ENCODE measurements around the gene KCNC4. TPM values are rescaled to one million over a fixed set of nuclear protein-coding genes. Genes with fewer than 3 reads are reported as not detected.

KCNC4 gene
- total and polyA plus RNA-seq, 2 experiments from 2014 or later = 8.9 to 12.1 TPM

GRCh38 chr1:110234691-110235090, 24.6 kb downstream of the KCNC4 start:
- Histone ChIP-seq H3F3A (ENCODE audit: insufficient read depth) (peaks cover 44% of the 10 kb centered on the region), H3K4me1 (ENCODE audit: insufficient read depth) (peaks cover 42% of the 10 kb centered on the region), H3K36me3 (ENCODE audit: low read depth) (peaks cover 7% of the 10 kb centered on the region; the same call in 1 of the 2 replicates), H4K20me1 (ENCODE audit: insufficient read depth) (no peaks in the 10 kb centered on the region), H3K9ac (peak overlapping the region; percentile 73; the same call in 1 of the 2 replicates), H3K27me3 (replicated peaks; ENCODE audit: insufficient read depth) (no peaks in the 10 kb centered on the region), H3K27ac (peak overlapping the region; percentile 94), H3K79me2 (ENCODE audit: insufficient read depth) (peaks cover 5% of the 10 kb centered on the region), H2AFZ (no peak overlapping the region), H3K4me2 (ENCODE audit: unreplicated experiment) (peak overlapping the region; percentile 61), H3K4me3 (no peak overlapping the region), H3K9me3 (ENCODE audit: low read depth) (no peaks in the 10 kb centered on the region), H3K9me2 (ENCODE audit: insufficient read depth) (no peaks in the 10 kb centered on the region)
- WGBS, 2 experiments (ENCODE audit: low coverage in 1 of 2, low lambda C conversion rate in 2 of 2, missing lambda C conversion rate in 2 of 2) = 73 to 76% methylated on average over 5 of the region's 5 CpGs
- TF ChIP-seq EZH2phosphoT487 (IDR thresholded peaks at IDR 0.05; ENCODE audit: insufficient read depth, low read depth) = no peak
- TF ChIP-seq EZH2 (IDR thresholded peaks at IDR 0.05; ENCODE audit: insufficient read depth, poor library complexity, severe bottlenecking) = no peak
- peak; percentile 66 for DNase-seq
- in situ Hi-C loops (cut with MboI) = no loop called here

DNA sequence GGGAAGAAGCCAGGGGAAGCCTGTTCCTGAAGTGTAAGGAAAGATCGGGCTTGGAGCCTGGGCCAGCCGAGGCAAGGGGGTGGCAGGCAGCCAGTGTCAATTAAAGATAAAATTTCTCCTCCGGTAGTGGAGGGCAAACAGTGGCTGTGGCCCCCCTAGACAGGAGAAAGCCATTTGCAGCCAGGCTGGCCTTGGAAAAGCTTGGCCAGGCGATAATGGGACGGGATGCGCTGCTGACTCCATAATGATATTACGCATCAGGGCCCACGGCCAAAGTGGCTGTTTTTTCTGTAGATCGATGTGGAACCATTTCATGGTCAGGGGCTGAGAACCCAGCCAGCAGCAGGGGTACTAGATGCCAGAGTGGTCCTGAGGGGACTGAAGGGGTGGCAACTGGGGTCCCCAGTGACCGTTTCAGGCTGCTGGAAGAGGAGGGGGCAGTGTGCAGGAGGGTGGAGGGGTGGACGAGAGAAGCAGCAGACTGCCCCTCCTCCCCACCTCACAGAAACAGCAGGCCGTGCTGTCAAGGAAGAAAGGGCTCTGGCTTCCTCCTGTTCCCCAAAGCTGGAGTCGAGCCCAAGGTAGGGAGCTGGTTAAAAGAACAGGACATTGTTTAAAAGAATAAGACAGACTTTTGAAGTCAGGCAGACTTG, 25.2 kb downstream of the KCNC4 start:
- H2AFZ ChIP-seq = peak overlapping the region; percentile 64
- H3K36me3 ChIP-seq (ENCODE audit: low read depth) = peaks cover 7% of the 10 kb centered on the region; the same call in 1 of the 2 replicates
- 59 to 62% methylated on average over 13 of the region's 13 CpGs for WGBS, 2 experiments (ENCODE audit: low coverage in 1 of 2, low lambda C conversion rate in 2 of 2, missing lambda C conversion rate in 2 of 2)
- peak overlapping the region; percentile 73 for H3K9ac ChIP-seq
- peaks cover 44% of the 10 kb centered on the region for H3K4me1 ChIP-seq (ENCODE audit: insufficient read depth)
- peaks cover 5% of the 10 kb centered on the region; the same call in 1 of the 2 replicates for H3K79me2 ChIP-seq (ENCODE audit: insufficient read depth)
- H3K9me2 ChIP-seq (ENCODE audit: insufficient read depth) = no peaks in the 10 kb centered on the region
- DNase-seq = no peak
- peaks cover 44% of the 10 kb centered on the region for H3F3A ChIP-seq (ENCODE audit: insufficient read depth)
- H3K27ac ChIP-seq = peak overlapping the region; percentile 94
- H3K27me3 ChIP-seq (replicated peaks; ENCODE audit: insufficient read depth) = no peaks in the 10 kb centered on the region
- 0 out of 2 replicates have a peak overlapping the region, but pooled peaks have one; percentile 1 for H3K4me3 ChIP-seq
- peak overlapping the region; percentile 61 for H3K4me2 ChIP-seq (ENCODE audit: unreplicated experiment)
- TF ChIP-seq EZH2phosphoT487 (IDR thresholded peaks at IDR 0.05; ENCODE audit: insufficient read depth, low read depth) = no peak
- TF ChIP-seq EZH2 (IDR thresholded peaks at IDR 0.05; ENCODE audit: insufficient read depth, poor library complexity, severe bottlenecking) = no peak
- H3K9me3 ChIP-seq (ENCODE audit: low read depth) = no peaks in the 10 kb centered on the region
- in situ Hi-C loops (cut with MboI) = no loop called here
- H4K20me1 ChIP-seq (ENCODE audit: insufficient read depth) = no peaks in the 10 kb centered on the region

- H3K27ac ChIP-seq = peak overlapping the region; percentile 94
Measured at GRCh38 chr1:110235834-110236682, 25.9 kb downstream of the KCNC4 start.

DNA sequence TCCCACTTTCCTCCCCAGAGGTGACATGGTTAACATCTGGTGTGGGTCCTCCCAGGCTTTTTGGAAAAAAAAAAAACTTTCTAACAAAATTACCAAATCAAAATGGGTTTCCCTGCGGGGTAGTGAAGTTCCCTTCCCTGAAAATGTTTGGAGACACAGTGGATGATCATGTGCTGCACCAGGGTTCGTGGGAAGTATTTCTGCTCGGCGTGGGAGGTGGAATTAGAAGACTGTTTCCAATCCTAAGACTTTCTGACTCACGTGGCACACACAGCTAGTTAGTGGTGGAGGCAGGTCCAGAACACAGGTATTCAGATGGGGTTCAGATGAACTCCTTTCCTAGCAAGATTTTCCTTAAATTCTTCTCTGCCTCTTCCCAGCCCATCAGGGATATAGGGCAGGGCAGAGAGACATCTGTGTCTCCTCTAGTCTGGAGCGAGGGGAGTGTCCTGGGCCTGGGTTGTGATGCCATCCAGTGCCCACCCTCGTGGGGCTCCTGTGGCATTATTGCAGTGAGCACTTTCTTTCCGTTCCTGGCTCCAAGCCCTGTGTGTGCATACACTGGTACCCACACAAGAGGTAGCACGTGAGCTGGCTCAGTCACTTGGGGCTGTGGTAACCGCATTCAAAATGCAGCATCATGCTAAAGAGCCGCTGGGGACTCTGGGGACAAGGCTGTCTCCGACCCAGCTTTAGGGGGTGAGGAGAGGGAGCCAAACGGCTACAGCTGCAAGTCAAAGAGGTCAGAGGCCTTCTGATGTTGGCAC, 27.5 kb downstream of the KCNC4 start:
- peaks cover 44% of the 10 kb centered on the region for H3F3A ChIP-seq (ENCODE audit: insufficient read depth)
- H3K9me2 ChIP-seq (ENCODE audit: insufficient read depth) = no peaks in the 10 kb centered on the region
- H3K27me3 ChIP-seq (replicated peaks; ENCODE audit: insufficient read depth) = no peaks in the 10 kb centered on the region
- H3K27ac ChIP-seq = peak overlapping the region; percentile 94; the same call in 1 of the 2 replicates
- in situ Hi-C loops (cut with MboI) = no loop called here
- peak; percentile 52 for DNase-seq
- peaks cover 3% of the 10 kb centered on the region; the same call in 1 of the 2 replicates for H3K79me2 ChIP-seq (ENCODE audit: insufficient read depth)
- no peak overlapping the region for H3K4me3 ChIP-seq
- peak overlapping the region; percentile 61 for H3K4me2 ChIP-seq (ENCODE audit: unreplicated experiment)
- peaks cover 2% of the 10 kb centered on the region; the same call in 1 of the 2 replicates for H3K36me3 ChIP-seq (ENCODE audit: low read depth)
- no peak overlapping the region for H3K9ac ChIP-seq
- TF ChIP-seq EZH2phosphoT487 (IDR thresholded peaks at IDR 0.05; ENCODE audit: insufficient read depth, low read depth) (no peak), EZH2 (IDR thresholded peaks at IDR 0.05; ENCODE audit: insufficient read depth, poor library complexity, severe bottlenecking) (no peak)
- H2AFZ ChIP-seq = no peak overlapping the region
- no peaks in the 10 kb centered on the region for H3K9me3 ChIP-seq (ENCODE audit: low read depth)
- H3K4me1 ChIP-seq (ENCODE audit: insufficient read depth) = peaks cover 44% of the 10 kb centered on the region
- WGBS, 2 experiments (ENCODE audit: low coverage in 1 of 2, low lambda C conversion rate in 2 of 2, missing lambda C conversion rate in 2 of 2) = 73% methylated on average over 13 of the region's 13 CpGs
- H4K20me1 ChIP-seq (ENCODE audit: insufficient read depth) = no peaks in the 10 kb centered on the region

More at GRCh38 chr1:110235834-110236682, 25.9 kb downstream of the KCNC4 start:
- Histone ChIP-seq H3K4me1 (ENCODE audit: insufficient read depth) (peaks cover 44% of the 10 kb centered on the region), H4K20me1 (ENCODE audit: insufficient read depth) (no peaks in the 10 kb centered on the region), H3F3A (ENCODE audit: insufficient read depth) (peaks cover 44% of the 10 kb centered on the region), H3K9me2 (ENCODE audit: insufficient read depth) (no peaks in the 10 kb centered on the region), H3K36me3 (ENCODE audit: low read depth) (peaks cover 7% of the 10 kb centered on the region; the same call in 1 of the 2 replicates), H3K27me3 (replicated peaks; ENCODE audit: insufficient read depth) (no peaks in the 10 kb centered on the region), H3K9ac (peak overlapping the region; percentile 73), H3K4me2 (ENCODE audit: unreplicated experiment) (peak overlapping the region; percentile 61), H3K79me2 (ENCODE audit: insufficient read depth) (peaks cover 5% of the 10 kb centered on the region; the same call in 1 of the 2 replicates), H3K4me3 (peak overlapping the region; percentile 18), H2AFZ (peak overlapping the region; percentile 64), H3K9me3 (ENCODE audit: low read depth) (no peaks in the 10 kb centered on the region)
- TF ChIP-seq EZH2 (IDR thresholded peaks at IDR 0.05; ENCODE audit: insufficient read depth, poor library complexity, severe bottlenecking) (no peak), EZH2phosphoT487 (IDR thresholded peaks at IDR 0.05; ENCODE audit: insufficient read depth, low read depth) (no peak)
- WGBS, 2 experiments (ENCODE audit: low coverage in 1 of 2, low lambda C conversion rate in 2 of 2, missing lambda C conversion rate in 2 of 2) = 2% methylated on average over 11 of the region's 11 CpGs
- DNase-seq = peak; percentile 98
- in situ Hi-C loops (cut with MboI) = no loop called here
